PC-9 (cell line): ENCODE results near the gene SPTAN1. TPM values are rescaled to one million over a fixed set of nuclear protein-coding genes. Genes with fewer than 3 reads are reported as not detected.

ENCODE experiments used
- BruUV-seq: library from RNA; stranded (reverse); fragments of 400-500 nt; replicated peaks from 2 replicates; lab custom pipeline; 2021; lab: Mats Ljungman, UMichigan
- CTCF ChIA-PET: fragments of 300-600 bp; sonication (Branson Sonifier 250); formaldehyde crosslinking; loops from one replicate; lab custom pipeline; 2022; ENCODE audit warnings: antibody characterized with exemption; lab: Charles Lee
- POLR2A ChIA-PET: fragments of 300-600 bp; sonication (Branson Sonifier 250); formaldehyde crosslinking; loops from one replicate; lab custom pipeline; 2022; ENCODE audit warnings: antibody characterized with exemption; ENCODE audit not compliant: unreplicated experiment; lab: Charles Lee
- DNase-seq, 2 experiments: peaks; one replicate each; pipeline versions ENCODE4 v3.0.0 to v3.0.0-alpha.2; 2015 to 2022; ENCODE audit warnings: mixed read lengths in 1 of 2
- H2AFZ ChIP-seq: fragments of 200-600 bp; sonication (generic); 2 replicates; pipeline ENCODE4 v1.8.1; 2017; ENCODE audit warnings: antibody characterized with exemption
- H3F3A ChIP-seq: fragments of 200-600 bp; sonication (generic); 2 replicates; pipeline ENCODE4 v1.8.1; 2017; ENCODE audit warnings: antibody characterized with exemption, mild to moderate bottlenecking, low read depth; ENCODE audit not compliant: insufficient read depth
- H3K27ac ChIP-seq: fragments of 200-600 bp; sonication (generic); 2 replicates; pipeline ENCODE4 v1.6.1; 2016; ENCODE audit warnings: mixed run types
- H3K27me3 ChIP-seq: fragments of 200-600 bp; sonication (generic); 2 replicates; pipeline ENCODE4 v1.6.1; 2016; ENCODE audit warnings: low read depth, mixed run types; ENCODE audit not compliant: insufficient read depth
- H3K36me3 ChIP-seq: fragments of 200-600 bp; sonication (generic); 2 replicates; pipeline ENCODE4 v1.6.1; 2016; ENCODE audit warnings: low read depth, mixed run types
- H3K4me1 ChIP-seq: fragments of 200-600 bp; sonication (generic); replicated peaks from 2 replicates; pipeline ENCODE4 v1.6.1; 2016; ENCODE audit warnings: mixed run types; ENCODE audit not compliant: insufficient read depth
- H3K4me2 ChIP-seq: fragments of 200-600 bp; sonication (generic); 2 replicates; pipeline ENCODE4 v1.6.1; 2017; ENCODE audit warnings: mixed run types
- H3K4me3 ChIP-seq: fragments of 200-600 bp; sonication (generic); 2 replicates; pipeline ENCODE4 v1.6.1; 2016; ENCODE audit warnings: mixed run types
- H3K79me2 ChIP-seq: fragments of 200-600 bp; sonication (generic); 2 replicates; pipeline ENCODE4 v1.6.1; 2017; ENCODE audit warnings: low read depth, mixed run types
- H3K9me2 ChIP-seq: fragments of 200-600 bp; sonication (generic); 2 replicates; pipeline ENCODE4 v1.8.1; 2017; ENCODE audit warnings: mild to moderate bottlenecking; ENCODE audit not compliant: insufficient read depth
- H3K9me3 ChIP-seq: fragments of 200-600 bp; sonication (generic); 2 replicates; pipeline ENCODE4 v1.8.1; 2016; ENCODE audit warnings: low read depth; ENCODE audit not compliant: insufficient read depth
- H4K20me1 ChIP-seq: fragments of 200-600 bp; sonication (generic); 2 replicates; pipeline ENCODE4 v1.8.1; 2017; ENCODE audit not compliant: insufficient read depth
- EZH2 ChIP-seq: fragments of 200-600 bp; sonication (generic); IDR thresholded peaks from 2 replicates; pipeline ENCODE4 v1.8.0; 2017; ENCODE audit warnings: antibody characterized with exemption, low read depth
- intact Hi-C: fragments of 100-400 bp; cut with micrococcal nuclease; formaldehyde crosslinking; loops from one replicate; pipeline ENCODE4 v1.10.0; 2022; ENCODE audit not compliant: unreplicated experiment
- total RNA-seq: library from RNA; stranded (reverse); gene quantifications from 2 replicates; pipeline ENCODE4 v1.2.3, GENCODE V29; 2021
- TF ChIP-seq, protein P1 (sequence below): fragments of 200-600 bp; sonication (generic); conservative IDR thresholded peaks from 2 replicates; pipeline ENCODE4 v1.6.1; 2017; ENCODE audit warnings: mixed run types, antibody characterized with exemption, mild to moderate bottlenecking, moderate library complexity

SPTAN1 gene
- total RNA-seq, 1 experiment from 2014 or later, result 214 TPM

DNA sequence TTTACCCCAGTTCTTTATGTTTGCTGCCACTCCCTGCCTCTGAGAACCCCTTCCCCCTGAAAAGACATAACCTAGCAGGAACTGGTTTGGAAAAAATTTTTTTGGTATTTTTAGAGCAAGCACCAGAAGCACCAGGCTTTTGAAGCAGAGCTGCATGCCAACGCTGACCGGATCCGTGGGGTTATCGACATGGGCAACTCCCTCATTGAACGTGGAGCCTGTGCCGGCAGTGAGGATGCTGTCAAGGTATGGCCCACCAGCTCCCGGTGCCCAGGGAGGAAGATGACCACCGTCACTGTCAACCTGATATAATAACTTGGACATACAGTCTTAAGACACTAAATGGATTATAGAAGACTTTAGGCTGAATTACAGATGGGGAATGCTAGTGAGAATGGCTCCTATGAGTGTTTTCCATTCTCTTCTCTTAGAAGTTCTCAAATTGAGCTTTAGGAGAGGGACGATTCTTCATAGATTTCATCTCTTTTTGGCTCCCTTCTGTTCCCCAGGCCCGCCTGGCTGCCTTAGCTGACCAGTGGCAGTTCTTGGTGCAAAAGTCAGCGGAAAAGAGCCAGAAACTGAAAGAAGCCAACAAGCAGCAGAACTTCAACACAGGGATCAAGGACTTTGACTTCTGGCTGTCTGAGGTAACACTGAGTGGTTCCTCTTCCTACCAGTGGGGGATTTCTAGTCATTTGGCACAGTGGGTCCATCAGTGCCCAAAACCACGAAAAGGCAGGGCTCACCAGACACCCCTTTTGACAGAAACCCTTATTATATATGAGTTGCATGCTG, 59.4 kb downstream of the SPTAN1 start:
- Histone ChIP-seq H3F3A (peaks cover 2% of the 10 kb centered on the region; the same call in 1 of the 2 replicates), H3K9me2 (no peaks in the 10 kb centered on the region), H3K36me3 (0 out of 2 replicates have a peak, but pooled peaks cover 18% of the 10 kb centered on the region), H3K4me1 (no peaks in the 10 kb centered on the region), H3K79me2 (no peaks in the 10 kb centered on the region), H3K4me3 (no peak overlapping the region), H3K4me2 (no peak overlapping the region), H4K20me1 (no peaks in the 10 kb centered on the region), H3K27ac (no peak overlapping the region), H3K9me3 (no peaks in the 10 kb centered on the region), H2AFZ (no peak overlapping the region), H3K27me3 (no peaks in the 10 kb centered on the region)
- no TSS peak for BruUV-seq
- DNase-seq, result no peak
- CTCF ChIA-PET, result interaction anchor here (0.5 to 1.0 kb wide), 4 partner anchors 12 to 250 kb away, joined by 3 to 12 read pairs (median 6); no protein-coding TSS in a partner anchor
- POLR2A ChIA-PET, result no interaction called here
- intact Hi-C loops, result no loop called here
- no peak for TF ChIP-seq EZH2
- TF ChIP-seq, protein P1, sequence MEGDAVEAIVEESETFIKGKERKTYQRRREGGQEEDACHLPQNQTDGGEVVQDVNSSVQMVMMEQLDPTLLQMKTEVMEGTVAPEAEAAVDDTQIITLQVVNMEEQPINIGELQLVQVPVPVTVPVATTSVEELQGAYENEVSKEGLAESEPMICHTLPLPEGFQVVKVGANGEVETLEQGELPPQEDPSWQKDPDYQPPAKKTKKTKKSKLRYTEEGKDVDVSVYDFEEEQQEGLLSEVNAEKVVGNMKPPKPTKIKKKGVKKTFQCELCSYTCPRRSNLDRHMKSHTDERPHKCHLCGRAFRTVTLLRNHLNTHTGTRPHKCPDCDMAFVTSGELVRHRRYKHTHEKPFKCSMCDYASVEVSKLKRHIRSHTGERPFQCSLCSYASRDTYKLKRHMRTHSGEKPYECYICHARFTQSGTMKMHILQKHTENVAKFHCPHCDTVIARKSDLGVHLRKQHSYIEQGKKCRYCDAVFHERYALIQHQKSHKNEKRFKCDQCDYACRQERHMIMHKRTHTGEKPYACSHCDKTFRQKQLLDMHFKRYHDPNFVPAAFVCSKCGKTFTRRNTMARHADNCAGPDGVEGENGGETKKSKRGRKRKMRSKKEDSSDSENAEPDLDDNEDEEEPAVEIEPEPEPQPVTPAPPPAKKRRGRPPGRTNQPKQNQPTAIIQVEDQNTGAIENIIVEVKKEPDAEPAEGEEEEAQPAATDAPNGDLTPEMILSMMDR, result no peak

- DNase-seq, result no peak
- peaks cover 2% of the 10 kb centered on the region; the same call in 1 of the 2 replicates for H3F3A ChIP-seq
- no peaks in the 10 kb centered on the region for H3K27me3 ChIP-seq
- H3K4me2 ChIP-seq, result no peak overlapping the region
- H3K9me2 ChIP-seq, result no peaks in the 10 kb centered on the region
- no peaks in the 10 kb centered on the region for H3K4me1 ChIP-seq
- H3K79me2 ChIP-seq, result no peaks in the 10 kb centered on the region
- no peaks in the 10 kb centered on the region for H4K20me1 ChIP-seq
- no peaks in the 10 kb centered on the region for H3K9me3 ChIP-seq
- H2AFZ ChIP-seq, result no peak overlapping the region
- TF ChIP-seq, protein P1, result no peak
- no peak for TF ChIP-seq EZH2
- no TSS peak for BruUV-seq
- intact Hi-C loops, result no loop called here
- 0 out of 2 replicates have a peak, but pooled peaks cover 12% of the 10 kb centered on the region for H3K36me3 ChIP-seq
- H3K4me3 ChIP-seq, result no peak overlapping the region
- H3K27ac ChIP-seq, result no peak overlapping the region
- ChIA-PET CTCF (no interaction called here), POLR2A (no interaction called here)
Measured at GRCh38 chr9:128614728-128615127, 62.3 kb downstream of the SPTAN1 start.

GRCh38 chr9:128615571-128615970, 63.2 kb downstream of the SPTAN1 start:
- no peak overlapping the region for H3K4me3 ChIP-seq
- no peak for DNase-seq
- no TSS peak for BruUV-seq
- no peak overlapping the region for H3K4me2 ChIP-seq
- H3K27me3 ChIP-seq, result no peaks in the 10 kb centered on the region
- H3K27ac ChIP-seq, result no peak overlapping the region
- no peaks in the 10 kb centered on the region for H3K9me2 ChIP-seq
- no peaks in the 10 kb centered on the region for H3K9me3 ChIP-seq
- no peak for TF ChIP-seq EZH2
- TF ChIP-seq, protein P1, result no peak
- CTCF ChIA-PET, result no interaction called here
- H4K20me1 ChIP-seq, result no peaks in the 10 kb centered on the region
- peaks cover 2% of the 10 kb centered on the region; the same call in 1 of the 2 replicates for H3F3A ChIP-seq
- POLR2A ChIA-PET, result no interaction called here
- no peak overlapping the region for H2AFZ ChIP-seq
- no peaks in the 10 kb centered on the region for H3K4me1 ChIP-seq
- no peaks in the 10 kb centered on the region for H3K79me2 ChIP-seq
- 0 out of 2 replicates have a peak, but pooled peaks cover 8% of the 10 kb centered on the region for H3K36me3 ChIP-seq
- intact Hi-C loops, result no loop called here
